Thyroid gland (tissue), 4 donors: Measurements from ENCODE around the gene INPP5D. TPM values are rescaled to one million over a fixed set of nuclear protein-coding genes. Genes with fewer than 3 reads are reported as not detected.

ENCODE experiments used
- DNase-seq, 2 donors: peaks; one replicate each; pipeline ENCODE4 v3.0.0-alpha.2; 2019
- H3K27ac ChIP-seq, 3 donors: fragments of 200-600 bp; sonication (generic); 1 replicate in 2 of 3; 2 replicates in 1 of 3; pipeline ENCODE4 v1.5.1; 2016 to 2019; ENCODE audit warnings: mild to moderate bottlenecking in 1 of 3, moderate library complexity in 1 of 3
- H3K27me3 ChIP-seq: fragments of 200-600 bp; sonication (generic); one replicate; pipeline ENCODE4 v1.5.1; 2019
- H3K36me3 ChIP-seq, 2 donors: fragments of 200-600 bp; sonication (generic); one replicate each; pipeline ENCODE4 v1.5.1; 2016 to 2019
- H3K4me1 ChIP-seq, 2 donors: fragments of 200-600 bp; sonication (generic); one replicate each; pipeline ENCODE4 v1.5.1; 2017 to 2019
- H3K4me3 ChIP-seq, 3 donors: fragments of 200-600 bp; sonication (generic); replicated peaks in 1 of 3; 1 replicate in 2 of 3; 2 replicates in 1 of 3; pipeline ENCODE4 v1.5.1; 2016; ENCODE audit warnings: mild to moderate bottlenecking in 1 of 3
- H3K9me3 ChIP-seq: fragments of 200-600 bp; sonication (generic); one replicate; pipeline ENCODE4 v1.5.1; 2017
- POLR2A ChIP-seq, 2 donors: fragments of 450-650 bp; IDR thresholded peaks; one replicate each; pipeline ENCODE4 v1.6.1; 2017; ENCODE audit warnings: antibody characterized with exemption in 2 of 2, mild to moderate bottlenecking in 2 of 2, moderate library complexity in 1 of 2
- WGBS, 2 donors: methylation state at CpG; one replicate each; pipeline ENCODE4 v1.1.5; 2017; 5-methylcytosine and 5-hydroxymethylcytosine counted together
- intact Hi-C: fragments of 100-400 bp; cut with DNase I; formaldehyde crosslinking; loops from one replicate; pipeline ENCODE4 v1.15.1; 2023
- total RNA-seq, 4 donors: library from RNA; depleted of rRNA; stranded (reverse); fragments of >200 nt; gene quantifications; one replicate each; pipeline ENCODE4 v1.2.3, GENCODE V29; 2016
- TF ChIP-seq, protein P1 (sequence below), 6 experiments: fragments of 200-600 bp in 3 of 6; fragments of 450-650 bp in 3 of 6; sonication (generic) in 3 of 6; IDR thresholded peaks; one replicate each; pipeline ENCODE4 v1.5.1; 2016 to 2019; ENCODE audit warnings: antibody characterized with exemption in 6 of 6, mild to moderate bottlenecking in 2 of 6, inconsistent platforms in 1 of 6, moderate library complexity in 1 of 6

Gene INPP5D
- 10 to 100 TPM in 2 of 4 donors, 1 to 10 TPM in 2; 7.1 to 13.4 (median 10.5) TPM for total RNA-seq

DNA sequence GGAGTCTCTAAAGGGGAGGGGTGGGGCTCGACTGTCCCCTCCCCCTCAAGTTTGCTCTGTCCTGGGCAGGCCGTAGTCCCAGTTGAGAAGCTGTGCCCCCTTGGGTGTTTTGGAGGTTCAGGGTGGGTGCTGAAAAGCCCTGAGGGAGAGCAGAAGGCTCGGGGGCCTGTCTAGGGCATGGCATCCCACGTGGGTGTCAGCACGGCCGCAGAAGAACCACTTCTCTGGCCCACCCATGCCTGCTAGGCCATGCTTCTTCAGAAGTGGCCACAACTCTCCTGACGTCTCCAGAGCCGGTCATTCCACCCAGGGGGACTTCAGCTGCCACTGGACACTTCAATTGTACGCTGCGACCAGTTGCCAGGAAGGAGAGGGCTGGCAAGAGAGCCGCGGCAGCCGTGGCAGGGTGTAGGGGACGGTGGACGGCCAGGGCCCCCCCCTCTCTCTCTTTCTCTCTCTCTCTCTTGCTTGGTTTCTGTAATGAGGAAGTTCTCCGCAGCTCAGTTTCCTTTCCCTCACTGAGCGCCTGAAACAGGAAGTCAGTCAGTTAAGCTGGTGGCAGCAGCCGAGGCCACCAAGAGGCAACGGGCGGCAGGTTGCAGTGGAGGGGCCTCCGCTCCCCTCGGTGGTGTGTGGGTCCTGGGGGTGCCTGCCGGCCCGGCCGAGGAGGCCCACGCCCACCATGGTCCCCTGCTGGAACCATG is at the start of gene INPP5D:
Gene INPP5D, plus strand, starts transcription at position 546 of the 704 bp plus-strand sequence. Its CDS starts 137 bp downstream, at position 683.
- Histone ChIP-seq H3K4me1 (peaks cover 0 to 4% of the 10 kb centered on the region in 2 donors), H3K36me3 (no peaks in the 10 kb centered on the region), H3K4me3 (peak within 1 kb of the TSS in 1 of 3 donors; percentile 24), H3K9me3 (no peaks in the 10 kb centered on the region), H3K27me3 (no peaks in the 10 kb centered on the region), H3K27ac (peak within 1 kb of the TSS; percentile 39 to 74 (median 58))
- TF ChIP-seq, protein P1, sequence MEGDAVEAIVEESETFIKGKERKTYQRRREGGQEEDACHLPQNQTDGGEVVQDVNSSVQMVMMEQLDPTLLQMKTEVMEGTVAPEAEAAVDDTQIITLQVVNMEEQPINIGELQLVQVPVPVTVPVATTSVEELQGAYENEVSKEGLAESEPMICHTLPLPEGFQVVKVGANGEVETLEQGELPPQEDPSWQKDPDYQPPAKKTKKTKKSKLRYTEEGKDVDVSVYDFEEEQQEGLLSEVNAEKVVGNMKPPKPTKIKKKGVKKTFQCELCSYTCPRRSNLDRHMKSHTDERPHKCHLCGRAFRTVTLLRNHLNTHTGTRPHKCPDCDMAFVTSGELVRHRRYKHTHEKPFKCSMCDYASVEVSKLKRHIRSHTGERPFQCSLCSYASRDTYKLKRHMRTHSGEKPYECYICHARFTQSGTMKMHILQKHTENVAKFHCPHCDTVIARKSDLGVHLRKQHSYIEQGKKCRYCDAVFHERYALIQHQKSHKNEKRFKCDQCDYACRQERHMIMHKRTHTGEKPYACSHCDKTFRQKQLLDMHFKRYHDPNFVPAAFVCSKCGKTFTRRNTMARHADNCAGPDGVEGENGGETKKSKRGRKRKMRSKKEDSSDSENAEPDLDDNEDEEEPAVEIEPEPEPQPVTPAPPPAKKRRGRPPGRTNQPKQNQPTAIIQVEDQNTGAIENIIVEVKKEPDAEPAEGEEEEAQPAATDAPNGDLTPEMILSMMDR (IDR thresholded peaks at IDR 0.05) = no peak
- TF ChIP-seq POLR2A (IDR thresholded peaks at IDR 0.05) = peak in 1 of 2 donors; percentile 22
- DNase-seq = peak in 1 of 2 donors; percentile 10
- intact Hi-C loops = no loop called here
- 38 to 53% methylated on average over 15 to 20 of the region's 26 CpGs for WGBS, 2 donors

DNA sequence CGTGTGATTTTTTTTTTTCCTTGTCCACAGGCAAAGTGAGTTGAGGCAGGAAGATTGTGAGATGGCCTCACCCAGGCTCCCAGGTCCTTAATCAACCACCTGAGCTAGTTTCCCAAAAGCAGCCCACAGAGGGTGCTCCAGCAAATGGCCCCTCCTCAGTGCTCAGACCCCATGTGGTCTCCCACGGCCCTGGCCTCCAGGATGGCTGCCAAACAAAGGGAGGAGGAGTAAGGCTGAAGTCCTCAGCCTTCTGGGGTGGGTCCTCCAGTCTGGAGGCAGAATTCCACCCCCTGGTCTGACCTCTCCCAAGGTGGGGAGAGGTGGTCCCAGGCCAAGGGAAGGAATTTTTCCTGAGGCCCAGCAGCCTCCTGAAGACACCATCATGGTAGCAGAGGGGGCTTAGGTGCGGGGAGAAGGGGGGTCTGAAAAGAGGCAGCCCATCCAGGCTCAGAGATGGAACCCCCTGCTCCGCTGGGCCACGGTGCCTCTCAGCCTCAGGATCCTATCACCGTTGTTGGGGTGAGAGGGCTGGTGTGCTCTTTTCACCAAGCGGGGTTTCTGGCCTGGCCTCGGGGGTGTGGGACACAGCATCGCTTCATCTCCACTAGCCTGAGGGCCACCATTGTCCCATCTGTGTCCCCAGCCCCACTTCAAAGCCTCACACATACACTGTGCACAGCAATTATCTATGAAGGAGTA is 49.4 kb upstream of the INPP5D start:
- TF ChIP-seq POLR2A (IDR thresholded peaks at IDR 0.05) = no peak
- TF ChIP-seq, protein P1 (IDR thresholded peaks at IDR 0.05) = no peak
- Histone ChIP-seq H3K27ac (no peak overlapping the region), H3K4me3 (no peak overlapping the region), H3K9me3 (no peaks in the 10 kb centered on the region), H3K27me3 (no peaks in the 10 kb centered on the region), H3K4me1 (no peaks in the 10 kb centered on the region), H3K36me3 (no peaks in the 10 kb centered on the region)
- WGBS, 2 donors = 86 to 90% methylated on average over 9 of the region's 9 CpGs
- DNase-seq = no peak
- intact Hi-C loops = no loop called here

DNA sequence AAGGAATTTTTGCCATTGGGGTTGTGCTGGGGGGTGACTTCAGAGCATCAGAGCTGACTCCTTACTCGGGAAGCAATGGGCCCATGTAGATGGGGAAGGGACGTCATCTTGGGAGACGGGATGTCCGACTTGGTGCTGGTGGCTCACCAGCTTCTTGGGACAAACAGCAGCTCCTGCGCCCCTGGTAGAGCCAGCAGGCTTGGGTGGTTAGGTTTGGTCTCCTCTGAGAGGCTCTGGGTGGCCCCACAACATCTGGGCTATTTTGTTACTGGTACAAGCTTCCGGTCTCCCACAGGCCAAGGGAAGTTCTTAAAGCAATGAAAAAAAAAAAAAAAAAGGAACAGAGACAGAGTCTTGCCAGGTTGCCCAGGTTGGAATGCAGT is 48.9 kb upstream of the INPP5D start:
- H3K27me3 ChIP-seq = no peaks in the 10 kb centered on the region
- no peak overlapping the region for H3K27ac ChIP-seq
- H3K36me3 ChIP-seq = no peaks in the 10 kb centered on the region
- TF ChIP-seq, protein P1 (IDR thresholded peaks at IDR 0.05) = no peak
- TF ChIP-seq POLR2A (IDR thresholded peaks at IDR 0.05) = no peak
- H3K9me3 ChIP-seq = no peaks in the 10 kb centered on the region
- H3K4me1 ChIP-seq = no peaks in the 10 kb centered on the region
- H3K4me3 ChIP-seq = no peak overlapping the region
- intact Hi-C loops = no loop called here
- DNase-seq = no peak
- 93 to 95% methylated on average over 6 of the region's 6 CpGs for WGBS, 2 donors

DNA sequence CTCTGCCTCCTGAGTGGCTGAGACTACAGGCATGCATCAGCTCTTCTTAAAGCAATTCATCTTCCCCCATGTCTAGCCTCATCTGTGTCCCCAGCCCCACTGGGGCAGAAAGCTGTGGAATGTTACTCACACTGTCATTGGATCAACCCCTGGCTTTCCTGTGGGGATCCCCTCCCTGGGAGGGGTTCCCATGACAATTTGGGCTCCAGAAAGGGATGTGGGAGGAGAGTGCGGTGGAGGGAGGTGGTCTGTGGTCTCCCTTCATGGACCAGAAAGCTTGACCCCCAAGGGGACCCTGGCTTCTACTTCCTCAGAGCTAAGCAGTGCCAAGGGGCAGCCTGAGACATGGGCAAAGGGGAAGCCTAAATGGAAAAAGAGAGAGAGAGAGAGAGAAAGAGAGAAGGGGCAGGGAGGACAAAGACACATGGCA is 48.4 kb upstream of the INPP5D start:
- TF ChIP-seq, protein P1 (IDR thresholded peaks at IDR 0.05) = no peak
- no peak for TF ChIP-seq POLR2A (IDR thresholded peaks at IDR 0.05)
- Histone ChIP-seq H3K4me1 (no peaks in the 10 kb centered on the region), H3K27me3 (no peaks in the 10 kb centered on the region), H3K9me3 (no peaks in the 10 kb centered on the region), H3K36me3 (no peaks in the 10 kb centered on the region), H3K27ac (no peak overlapping the region), H3K4me3 (no peak overlapping the region)
- intact Hi-C loops = no loop called here
- WGBS, 2 donors = 64 to 90% methylated on average over 1 of the region's 1 CpG
- DNase-seq = no peak
